ENCODE data around the gene PTPRC. TPM values are rescaled to one million over a fixed set of nuclear protein-coding genes. Genes with fewer than 3 reads are reported as not detected.

Gene PTPRC
- total RNA-seq, 1 donor from 2014 or later = 4.5 TPM

DNA sequence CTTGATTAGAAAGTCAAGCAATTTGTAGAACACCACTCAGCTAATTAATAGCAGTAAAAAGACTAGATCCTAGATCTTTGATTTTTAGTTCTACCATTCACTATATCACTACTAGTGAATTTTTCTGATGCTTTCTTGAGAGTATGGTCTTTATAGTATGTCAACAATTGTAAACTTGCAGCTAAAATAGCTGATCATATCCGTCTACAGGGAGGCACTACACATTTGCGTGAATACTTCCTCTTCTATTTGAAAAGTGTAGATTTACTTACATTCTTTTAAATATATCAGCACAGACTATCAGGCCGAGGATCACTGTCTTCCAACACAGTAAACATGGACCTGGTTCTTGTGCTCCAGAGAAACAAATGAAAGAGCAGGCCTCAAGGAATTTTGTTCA is 18.6 kb upstream of the PTPRC start:
- DNase-seq = no peak

DNA sequence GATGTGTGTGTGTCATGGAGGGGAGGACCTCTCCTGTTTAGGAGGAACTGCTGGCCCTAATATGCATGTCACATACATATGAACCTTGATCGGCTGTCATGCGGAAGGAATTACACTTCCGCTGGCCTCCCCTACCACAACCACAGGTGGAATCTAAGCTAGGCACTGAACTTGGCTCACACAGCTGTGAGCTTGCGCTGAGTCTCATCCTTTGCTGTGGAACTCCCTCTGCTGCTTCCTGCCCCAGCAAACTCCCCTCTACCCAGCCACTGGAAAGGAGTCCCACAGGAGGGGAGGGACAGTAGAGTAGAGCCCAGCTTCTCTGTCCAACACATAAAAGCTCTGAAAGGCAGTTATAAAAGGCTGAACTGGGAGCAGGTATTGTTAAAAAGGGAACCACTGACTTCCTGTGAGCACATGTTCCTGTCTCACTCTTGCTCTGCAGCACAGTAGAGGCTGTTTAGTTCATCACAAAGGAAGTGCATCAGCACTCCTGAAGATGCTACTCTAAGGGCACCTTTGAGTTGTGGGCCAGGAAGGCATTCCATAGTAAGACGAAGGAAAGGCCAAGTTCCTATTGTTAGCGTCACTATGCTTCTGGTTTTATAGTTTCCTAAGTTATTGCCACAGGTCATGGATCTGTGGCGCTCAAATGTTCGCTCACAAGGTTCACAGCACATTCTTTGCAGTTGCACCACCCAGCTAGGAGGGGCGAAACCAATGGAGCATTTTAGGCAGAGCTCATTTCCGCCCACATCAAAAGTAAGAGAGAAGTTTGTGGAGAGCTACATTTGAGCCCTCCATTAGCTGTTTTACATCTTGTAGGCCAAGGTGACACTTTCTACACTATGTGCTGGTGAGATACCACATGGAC is 17.7 kb upstream of the PTPRC start:
- no peak for DNase-seq

DNA sequence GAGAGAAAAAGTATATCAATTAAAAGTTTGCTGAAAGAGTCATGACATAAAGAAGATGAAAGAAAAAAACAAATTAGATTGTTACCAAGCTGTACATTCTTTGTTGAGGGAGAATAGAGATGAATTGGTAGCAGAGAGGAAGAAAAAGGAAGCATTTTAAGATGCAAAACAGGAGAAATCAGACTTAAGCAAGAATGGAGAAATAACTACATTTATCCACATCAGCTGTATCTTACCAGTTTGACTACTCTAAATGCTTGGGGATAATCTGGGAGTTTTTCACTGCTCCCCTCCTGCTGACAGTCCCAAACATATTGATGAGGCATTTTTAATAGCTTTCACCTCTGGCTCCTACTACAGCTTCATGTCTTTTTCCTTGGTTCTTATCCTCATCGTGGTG is 16.8 kb upstream of the PTPRC start:
- DNase-seq = no peak

DNA sequence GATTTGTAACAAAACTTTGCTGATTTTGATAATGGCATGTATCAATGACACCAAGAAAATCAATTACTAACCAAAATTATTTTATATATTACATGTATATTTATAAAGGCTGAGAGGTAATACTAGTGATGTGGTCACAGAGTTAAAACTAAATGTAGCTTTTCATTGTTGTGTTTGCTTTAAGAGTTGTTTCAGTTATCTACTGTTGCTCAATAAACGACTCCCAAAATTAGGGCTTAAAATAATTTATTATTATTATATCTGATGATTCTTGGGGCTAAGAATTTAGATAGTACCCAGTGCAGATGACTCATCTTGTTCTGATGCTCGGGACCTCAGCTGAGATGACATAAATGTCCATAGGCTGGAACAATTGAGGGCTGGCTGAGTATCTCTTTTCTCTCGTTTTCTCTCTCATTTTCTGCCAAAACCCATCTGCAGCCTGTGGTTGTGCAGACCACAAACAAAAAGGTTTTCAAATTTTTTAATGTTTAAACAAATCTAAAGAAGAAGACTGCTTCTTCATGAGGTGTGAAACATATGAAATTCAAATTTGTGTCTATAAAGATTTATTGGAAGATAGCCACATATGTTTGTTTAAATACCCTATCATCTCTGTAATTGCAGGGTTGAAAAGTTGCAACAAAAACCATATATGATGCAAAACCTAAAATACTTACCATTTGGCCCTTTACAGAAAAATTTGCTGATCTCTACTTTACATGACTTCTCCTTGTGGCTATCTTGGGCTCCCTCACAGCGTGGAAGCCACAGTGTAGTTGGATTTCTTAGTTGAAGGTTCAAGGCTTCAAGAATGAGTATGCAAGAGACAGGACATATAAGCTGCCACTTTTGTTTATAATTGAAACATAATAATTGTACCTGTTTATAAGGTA is 14.8 kb upstream of the PTPRC start:
- no peak for DNase-seq

GRCh38 chr1:198624648-198624980 is 14.2 kb upstream of the PTPRC start:
- DNase-seq = no peak

GRCh38 chr1:198627436-198628066 is 11.3 kb upstream of the PTPRC start:
- no peak for DNase-seq

DNA sequence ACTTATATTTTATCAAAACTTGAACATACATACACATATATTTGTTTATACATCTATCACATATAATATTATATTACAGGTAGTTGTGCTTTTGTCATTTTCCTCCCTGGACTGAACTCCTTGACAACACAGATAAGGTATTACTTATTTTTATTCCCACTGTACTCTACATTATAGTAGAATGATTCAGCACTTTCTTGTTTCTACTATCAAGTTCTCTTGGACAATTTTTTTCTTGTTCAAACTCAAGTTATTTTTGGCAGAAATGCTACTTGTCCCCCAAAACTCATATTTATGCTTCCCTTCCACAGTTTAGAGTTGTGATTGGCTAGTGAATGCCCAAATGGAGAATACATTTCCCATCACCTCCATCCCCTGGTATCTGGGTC is 10.8 kb upstream of the PTPRC start:
- DNase-seq = no peak

DNA sequence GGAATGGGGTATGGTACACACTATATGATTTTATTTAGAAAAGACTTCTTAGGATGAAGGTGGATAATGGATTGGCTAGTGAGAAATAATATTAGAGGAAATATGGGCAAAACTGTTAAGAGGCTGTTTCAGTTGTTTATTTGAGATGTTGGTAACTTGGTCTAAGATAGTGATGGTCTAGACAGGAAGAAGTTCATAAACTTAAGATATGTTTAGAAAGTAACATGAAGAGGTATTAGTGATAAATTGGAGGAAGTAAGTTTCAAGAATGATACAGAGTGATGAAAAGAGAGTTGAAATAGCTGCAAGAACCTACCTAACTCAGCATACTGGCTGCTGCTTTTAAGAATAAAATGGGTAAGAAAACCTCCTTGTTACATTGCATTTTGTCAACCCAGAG is 9.2 kb upstream of the PTPRC start:
- no peak for DNase-seq

- no peak for DNase-seq
Measured at GRCh38 chr1:198630863-198631262, 8.0 kb upstream of the PTPRC start.

DNA sequence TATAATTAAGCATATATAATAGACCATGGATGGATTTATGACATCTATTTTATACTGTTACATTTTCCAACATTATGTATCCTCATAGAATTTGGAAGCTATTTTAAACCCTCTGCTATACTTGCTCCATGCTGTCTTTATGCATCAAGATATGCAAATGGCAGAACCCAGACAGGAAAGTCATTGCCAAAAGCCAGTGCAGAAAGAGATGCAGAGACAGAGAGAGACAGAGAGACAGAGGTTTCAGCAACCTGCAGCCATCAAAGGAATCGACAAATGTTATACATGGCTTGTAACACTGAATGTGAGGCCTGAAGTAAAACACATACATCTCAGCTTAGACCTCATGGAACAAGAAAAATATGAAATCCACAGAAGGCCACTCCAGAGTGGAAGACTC is 7.5 kb upstream of the PTPRC start:
- no peak for DNase-seq

GRCh38 chr1:198632007-198632406 is 6.8 kb upstream of the PTPRC start:
- DNase-seq = no peak

DNA sequence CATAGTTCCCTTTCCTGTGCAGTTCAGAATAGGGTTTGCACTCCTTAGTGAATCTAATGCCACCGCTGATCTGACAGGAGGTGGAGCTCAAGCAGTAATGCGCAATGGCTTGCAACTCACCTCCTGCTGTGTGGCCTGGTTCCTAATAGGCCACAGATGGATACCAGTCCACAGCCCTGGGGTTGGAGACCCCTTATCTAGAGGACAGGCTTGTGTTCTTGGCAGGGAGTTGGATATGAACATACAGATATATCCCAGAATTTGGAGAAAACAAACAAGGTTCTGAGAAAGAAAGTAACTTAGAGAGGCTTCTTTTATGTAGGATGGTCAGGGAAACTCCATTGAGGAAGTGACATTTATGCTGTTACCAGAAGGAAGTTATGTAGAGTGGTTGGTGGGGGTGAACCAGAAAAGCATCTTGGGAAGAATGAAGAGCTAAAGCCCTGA is 5.1 kb upstream of the PTPRC start:
- DNase-seq = no peak

- DNase-seq = no peak
Measured at GRCh38 chr1:198635964-198636363, 2.9 kb upstream of the PTPRC start.

DNA sequence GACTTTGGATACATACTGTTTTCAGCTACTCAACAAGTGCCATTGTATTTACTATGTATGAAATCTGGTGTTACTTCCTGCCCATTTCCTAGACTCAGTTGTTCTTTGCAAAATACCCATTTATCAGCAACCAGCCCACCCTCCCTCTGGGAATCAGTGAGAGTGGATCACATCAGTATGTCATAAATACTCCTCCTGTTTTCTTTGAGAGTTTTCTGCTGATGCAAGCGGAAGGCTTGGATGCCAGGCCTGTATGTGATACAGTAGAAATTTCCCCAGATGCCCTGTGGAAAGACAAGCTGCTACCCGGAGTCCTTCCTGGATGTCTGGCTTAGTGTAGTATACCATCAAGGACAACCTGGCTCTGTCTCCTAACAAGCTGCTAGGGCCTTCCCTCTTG is 2.4 kb upstream of the PTPRC start:
- DNase-seq = no peak

GRCh38 chr1:198637157-198637556 is 1.7 kb upstream of the PTPRC start:
- no peak for DNase-seq

GRCh38 chr1:198637916-198638437 is 863 bp upstream of the PTPRC start:
- no peak for DNase-seq

- DNase-seq = no peak
Measured at GRCh38 chr1:198638441-198638840, 399 bp upstream of the PTPRC start.

GRCh38 chr1:198639671-198640143 is 867 bp downstream of the PTPRC start:
- DNase-seq = no peak

GRCh38 chr1:198640174-198640573 is 1.3 kb downstream of the PTPRC start:
- no peak for DNase-seq

- no peak for DNase-seq
Measured at GRCh38 chr1:198641501-198641900, 2.7 kb downstream of the PTPRC start.

GRCh38 chr1:198641966-198642668 is 3.3 kb downstream of the PTPRC start:
- DNase-seq = no peak

DNA sequence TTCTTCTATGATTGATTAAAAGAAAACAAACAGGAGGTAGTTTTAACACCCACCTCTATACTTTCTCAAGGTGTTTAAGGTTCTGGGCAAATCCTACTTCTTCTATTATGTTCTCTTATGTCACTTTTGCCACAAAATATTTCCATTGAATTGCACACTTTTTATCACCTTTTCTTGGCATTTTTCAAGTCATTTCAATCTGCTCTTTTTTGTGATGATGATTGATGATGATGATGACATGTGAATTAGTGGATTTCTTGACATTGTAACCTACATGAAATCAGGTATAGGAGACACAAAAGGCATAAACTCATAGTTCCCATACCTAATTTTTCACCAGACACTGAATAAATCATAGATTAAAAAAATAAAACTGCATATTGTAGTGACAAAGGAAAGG is 4.1 kb downstream of the PTPRC start:
- no peak for DNase-seq

Measured in occipital lobe (tissue), 2 donors.